BLaER1 treated with 17β-estradiol and CSF1 and Interleukin-3, amounts not matched to agents 10 nM and 100 nM (cell line): ENCODE results near the gene FAM186B.

Experiments used
- H3K27ac ChIP-seq, 11 experiments: shearing (Covaris generic); formaldehyde crosslinking; 2 replicates each; pipeline ENCODE4 v1.8.1; 2022
- H3K27me3 ChIP-seq, 11 experiments: shearing (Covaris generic); formaldehyde crosslinking; 2 replicates each; pipeline ENCODE4 v1.8.1; 2022
- H3K36me3 ChIP-seq, 11 experiments: shearing (Covaris generic); formaldehyde crosslinking; 2 replicates each; pipeline ENCODE4 v1.8.1; 2022
- H3K4me1 ChIP-seq, 10 experiments: shearing (Covaris generic); formaldehyde crosslinking; 2 replicates each; pipeline ENCODE4 v1.8.1; 2022
- H3K4me2 ChIP-seq, 11 experiments: shearing (Covaris generic); formaldehyde crosslinking; 2 replicates each; pipeline ENCODE4 v1.8.1; 2022
- H3K4me3 ChIP-seq, 10 experiments: shearing (Covaris generic); formaldehyde crosslinking; 2 replicates each; pipeline ENCODE4 v1.8.1; 2022
- H3K9ac ChIP-seq, 11 experiments: shearing (Covaris generic); formaldehyde crosslinking; 2 replicates each; pipeline ENCODE4 v1.8.1; 2022
- H3K9me3 ChIP-seq, 11 experiments: shearing (Covaris generic); formaldehyde crosslinking; replicated peaks in 1 of 11; 2 replicates each; pipeline ENCODE4 v1.8.1; 2022
- H4K20me1 ChIP-seq, 11 experiments: shearing (Covaris generic); formaldehyde crosslinking; 2 replicates each; pipeline ENCODE4 v1.8.1; 2022
- Cebpa-rat ChIP-seq, 11 experiments: shearing (Covaris generic); IDR thresholded peaks; 2 replicates each; pipeline ENCODE4 v1.8.1; 2022

The FAM186B gene

DNA sequence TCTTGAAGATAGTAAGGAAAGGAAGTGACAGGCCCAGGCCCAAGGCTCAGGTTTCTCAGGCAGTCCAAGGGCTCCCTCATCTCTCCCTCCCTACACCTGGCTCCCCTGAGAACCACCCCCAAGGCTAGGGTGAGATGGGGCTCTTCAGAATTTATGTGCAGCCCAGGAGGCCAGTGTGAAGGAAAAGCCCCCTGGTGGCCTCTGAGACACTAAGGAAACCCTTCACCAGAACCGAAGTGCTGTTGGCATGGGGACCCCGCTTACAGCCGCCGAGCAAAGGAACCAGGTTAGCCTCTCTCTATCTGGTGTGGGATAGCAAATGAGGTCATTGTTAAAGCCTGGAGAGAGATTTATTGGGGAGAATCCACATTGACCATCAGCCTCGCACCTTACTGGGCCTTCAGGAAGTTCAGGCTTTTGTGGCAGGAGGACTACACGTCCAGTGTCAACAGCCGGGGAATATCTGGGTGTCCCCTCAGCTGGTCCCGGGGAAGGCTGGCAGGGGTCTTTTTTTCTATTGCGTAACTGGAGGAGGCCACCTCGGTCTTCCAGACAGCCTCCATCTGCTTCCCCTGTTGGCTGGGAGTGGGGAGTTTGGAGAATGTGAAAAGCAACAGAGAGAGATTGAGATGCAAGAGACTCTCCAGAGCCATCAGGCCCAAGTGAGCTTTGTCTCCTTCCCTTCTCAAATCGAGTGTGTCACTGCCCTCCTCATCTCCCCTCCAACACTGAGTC lies 18.1 kb downstream of the FAM186B start:
- H3K27ac ChIP-seq, result no peak overlapping the region

DNA sequence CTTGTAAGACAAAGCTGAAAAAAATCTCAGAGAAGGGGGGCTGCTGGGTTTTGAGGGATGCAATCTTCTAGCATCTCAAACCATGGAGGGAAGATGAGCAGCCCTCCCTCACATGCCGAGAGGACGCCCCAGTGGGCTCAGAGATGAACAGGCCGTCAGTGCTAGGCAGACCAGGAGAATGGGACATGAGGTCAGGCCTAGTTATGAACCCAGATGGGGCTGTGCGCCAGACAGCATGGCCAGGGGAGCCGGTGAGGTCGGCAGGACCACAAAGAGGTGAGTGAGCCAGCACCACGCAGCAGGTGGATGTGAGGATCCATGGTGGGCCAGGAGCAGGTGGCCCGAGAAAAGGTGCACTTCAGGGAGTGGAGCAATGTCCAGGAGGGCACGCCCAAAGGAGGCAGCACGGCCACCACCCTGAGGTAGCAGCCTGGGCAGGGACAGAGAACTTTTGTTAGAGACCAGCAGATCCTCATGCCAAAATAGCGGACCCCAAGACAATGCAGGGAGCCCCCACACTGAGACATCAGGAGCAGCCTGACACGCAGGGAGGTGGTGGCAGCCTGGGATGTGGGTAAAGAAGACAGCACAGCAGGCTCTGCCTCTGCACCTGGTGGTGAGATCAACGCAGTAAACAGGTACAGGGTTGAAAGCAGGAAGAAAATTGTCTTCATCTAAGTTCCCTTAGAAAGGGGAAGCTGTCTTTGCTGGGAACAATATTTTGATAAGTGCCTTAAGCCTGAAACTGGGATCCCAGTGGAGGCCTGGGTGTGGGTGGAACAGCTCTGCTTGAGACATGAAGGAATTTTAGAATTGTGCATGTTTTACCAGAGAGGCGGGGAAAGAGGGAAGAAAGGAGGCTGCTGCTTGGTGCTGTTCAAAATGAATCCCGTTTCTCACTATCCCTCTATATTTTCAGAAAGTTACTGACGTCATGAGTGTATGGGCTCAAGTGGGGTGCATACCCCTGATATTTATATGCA lies 19.7 kb downstream of the FAM186B start:
- Histone ChIP-seq H3K36me3 (peaks cover 0 to 48% (median 30%) of the 10 kb centered on the region in 11 experiments; a peak in 18 of 22 replicates), H3K4me3 (no peak overlapping the region), H3K9ac (peak overlapping the region in 1 of 11 experiments; percentile 64; a peak in 1 of 22 replicates), H3K9me3 (peaks cover 0 to 6% (median 3%) of the 10 kb centered on the region in 11 experiments; a peak in 12 of 22 replicates), H3K27ac (peak overlapping the region in 3 of 11 experiments; percentile 62 to 69 (median 67); a peak in 4 of 22 replicates), H3K27me3 (no peaks in the 10 kb centered on the region), H3K4me1 (peaks cover 36 to 57% (median 51%) of the 10 kb centered on the region in 10 experiments), H4K20me1 (peaks cover 0 to 24% (median 5%) of the 10 kb centered on the region in 11 experiments; a peak in 18 of 22 replicates), H3K4me2 (peak overlapping the region in 10 of 11 experiments; percentile 13 to 91 (median 83); a peak in 16 of 22 replicates)
- no peak for TF ChIP-seq Cebpa-rat (IDR thresholded peaks at IDR 0.05)

More for the DNA sequence above, 18.1 kb downstream of the FAM186B start:
- Histone ChIP-seq H3K4me1 (peaks cover 35 to 43% (median 40%) of the 10 kb centered on the region in 10 experiments), H3K4me2 (no peak overlapping the region), H3K36me3 (peaks cover 8 to 59% (median 38%) of the 10 kb centered on the region in 11 experiments; a peak in 21 of 22 replicates), H3K4me3 (no peak overlapping the region), H3K9ac (no peak overlapping the region), H4K20me1 (peaks cover 0 to 8% (median 0%) of the 10 kb centered on the region in 11 experiments; a peak in 4 of 22 replicates), H3K27me3 (no peaks in the 10 kb centered on the region), H3K9me3 (peaks cover 7 to 21% (median 19%) of the 10 kb centered on the region in 11 experiments)
- peak in 3 of 11 experiments; percentile 18 to 61 (median 20); a peak in 2 of 22 replicates for TF ChIP-seq Cebpa-rat (IDR thresholded peaks at IDR 0.05)

DNA sequence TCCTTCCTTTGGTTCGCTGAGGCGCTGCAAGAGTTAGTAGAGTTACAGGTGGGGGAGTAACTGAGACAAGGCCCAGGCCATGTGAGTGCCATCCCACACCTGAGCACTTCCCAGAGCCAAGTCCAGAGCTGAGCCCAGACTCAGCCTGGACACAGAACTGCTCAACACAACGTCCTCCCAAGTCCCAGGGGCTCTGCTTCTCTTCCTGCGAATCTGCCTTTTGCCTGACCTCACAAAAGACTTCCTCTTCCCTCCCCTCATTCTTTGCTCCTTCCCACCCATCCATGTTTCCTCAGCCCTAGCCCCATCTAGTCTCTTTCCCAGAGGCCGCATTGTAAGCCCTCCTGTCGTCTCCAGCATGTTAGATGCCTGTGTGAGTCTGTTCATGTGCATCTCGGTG lies 20.8 kb downstream of the FAM186B start:
- no peaks in the 10 kb centered on the region for H3K9me3 ChIP-seq
- no peaks in the 10 kb centered on the region for H3K27me3 ChIP-seq
- H3K4me1 ChIP-seq, result peaks cover 41 to 66% (median 58%) of the 10 kb centered on the region in 10 experiments
- peak overlapping the region in 9 of 11 experiments; percentile 49 to 72 (median 68); a peak in 18 of 22 replicates for H3K27ac ChIP-seq
- H3K36me3 ChIP-seq, result peaks cover 0 to 43% (median 23%) of the 10 kb centered on the region in 11 experiments; a peak in 17 of 22 replicates
- peak overlapping the region; percentile 77 to 91 (median 84) for H3K4me2 ChIP-seq
- peak overlapping the region in 3 of 10 experiments; percentile 11 to 43 (median 17); a peak in 6 of 20 replicates for H3K4me3 ChIP-seq
- H4K20me1 ChIP-seq, result peaks cover 0 to 35% (median 16%) of the 10 kb centered on the region in 11 experiments; a peak in 19 of 22 replicates
- TF ChIP-seq Cebpa-rat (IDR thresholded peaks at IDR 0.05), result no peak
- H3K9ac ChIP-seq, result peak overlapping the region; percentile 5 to 71 (median 62); a peak in 19 of 22 replicates

DNA sequence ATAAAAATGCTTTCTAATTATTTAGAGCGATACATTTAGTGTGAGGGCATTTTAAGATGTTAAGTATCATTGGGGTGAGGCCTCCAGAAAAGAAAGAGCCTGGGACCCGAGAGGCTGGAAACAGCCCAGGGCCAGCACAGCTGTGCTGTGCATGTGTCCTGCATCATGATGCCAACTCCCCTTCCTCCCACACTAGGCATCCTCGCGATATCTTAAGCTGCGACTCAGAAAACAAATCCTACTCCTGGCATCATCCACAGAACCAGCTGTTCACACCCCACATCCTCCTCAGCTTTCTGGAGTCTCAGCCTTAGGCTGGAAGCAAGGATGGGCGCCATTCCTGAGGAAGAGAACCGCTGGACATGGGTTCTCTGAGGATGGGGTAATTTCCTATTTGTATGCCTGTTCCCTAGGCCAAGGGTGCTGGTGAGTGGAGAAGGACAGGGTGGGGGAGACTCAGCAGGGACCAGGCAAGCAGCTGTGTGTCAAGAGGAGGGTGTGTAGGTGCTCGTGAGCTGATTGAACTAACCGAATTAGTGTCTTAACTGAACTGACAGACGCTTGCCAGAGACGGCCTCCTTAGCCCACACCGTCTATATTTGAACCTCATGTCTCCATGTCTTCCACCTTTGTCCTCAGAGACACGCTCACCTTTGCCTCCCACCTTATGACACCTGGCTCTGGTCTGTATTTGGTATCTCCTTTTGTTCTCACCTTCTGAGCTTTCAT lies 21.9 kb downstream of the FAM186B start:
- H4K20me1 ChIP-seq, result peaks cover 0 to 39% (median 21%) of the 10 kb centered on the region in 11 experiments; a peak in 19 of 22 replicates
- H3K9ac ChIP-seq, result peak overlapping the region in 2 of 11 experiments; percentile 63 to 71; a peak in 1 of 22 replicates
- no peaks in the 10 kb centered on the region for H3K9me3 ChIP-seq
- no peaks in the 10 kb centered on the region for H3K27me3 ChIP-seq
- H3K4me2 ChIP-seq, result peak overlapping the region in 10 of 11 experiments; percentile 77 to 91 (median 84); a peak in 18 of 22 replicates
- peak overlapping the region in 2 of 11 experiments; percentile 60 to 68; a peak in 2 of 22 replicates for H3K27ac ChIP-seq
- TF ChIP-seq Cebpa-rat (IDR thresholded peaks at IDR 0.05), result no peak
- H3K4me1 ChIP-seq, result peaks cover 33 to 59% (median 50%) of the 10 kb centered on the region in 10 experiments
- H3K36me3 ChIP-seq, result peaks cover 0 to 37% (median 20%) of the 10 kb centered on the region in 11 experiments; a peak in 16 of 22 replicates
- H3K4me3 ChIP-seq, result no peak overlapping the region

DNA sequence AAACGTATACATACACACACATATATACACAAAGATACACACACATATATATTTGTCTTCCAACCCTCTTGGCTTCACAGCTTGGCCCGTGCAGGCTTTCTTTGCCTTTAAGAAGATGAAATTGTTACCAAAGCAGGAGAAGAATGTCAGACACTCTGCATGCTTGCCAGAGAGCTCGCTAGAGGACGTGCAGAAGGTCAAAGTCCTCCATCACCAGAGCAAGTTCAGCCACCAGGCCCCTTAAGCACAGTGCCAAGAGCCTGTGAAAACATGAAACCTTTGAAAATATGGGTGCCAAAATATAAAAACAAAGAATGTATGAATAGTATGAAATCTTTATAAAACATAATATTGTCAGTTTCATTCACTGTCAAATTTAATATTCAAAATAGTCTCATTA lies 22.6 kb downstream of the FAM186B start:
- Histone ChIP-seq H3K27me3 (no peaks in the 10 kb centered on the region), H4K20me1 (peaks cover 0 to 46% (median 28%) of the 10 kb centered on the region in 11 experiments; a peak in 19 of 22 replicates), H3K36me3 (peaks cover 0 to 37% (median 16%) of the 10 kb centered on the region in 11 experiments; a peak in 16 of 22 replicates), H3K4me1 (peaks cover 28 to 54% (median 46%) of the 10 kb centered on the region in 10 experiments), H3K4me2 (no peak overlapping the region), H3K9ac (no peak overlapping the region), H3K9me3 (no peaks in the 10 kb centered on the region), H3K27ac (no peak overlapping the region), H3K4me3 (no peak overlapping the region)
- no peak for TF ChIP-seq Cebpa-rat (IDR thresholded peaks at IDR 0.05)

DNA sequence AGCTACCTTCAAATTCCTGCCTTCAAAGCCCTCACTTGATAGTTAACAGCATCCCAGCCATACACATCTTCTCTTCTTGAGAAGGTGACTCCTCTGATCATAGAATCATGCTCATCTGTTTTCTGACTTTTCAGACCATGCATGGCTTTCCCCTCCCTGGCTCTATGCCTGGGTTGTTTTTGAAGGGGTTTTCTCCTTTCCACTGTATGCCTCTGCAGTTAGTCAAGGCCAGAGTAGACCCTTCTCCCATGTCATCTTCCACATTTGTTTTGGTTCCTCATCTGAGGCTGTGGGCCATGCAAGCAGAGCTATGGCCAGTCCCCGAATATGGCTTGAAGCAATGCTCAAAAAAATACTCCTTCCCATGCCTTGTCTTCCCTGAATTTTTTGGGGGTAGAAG lies 23.2 kb downstream of the FAM186B start:
- Histone ChIP-seq H4K20me1 (peaks cover 0 to 53% (median 31%) of the 10 kb centered on the region in 11 experiments; a peak in 19 of 22 replicates), H3K9ac (no peak overlapping the region), H3K36me3 (peaks cover 0 to 37% (median 14%) of the 10 kb centered on the region in 11 experiments; a peak in 17 of 22 replicates), H3K4me3 (no peak overlapping the region), H3K4me1 (peaks cover 28 to 54% (median 46%) of the 10 kb centered on the region in 10 experiments), H3K27me3 (no peaks in the 10 kb centered on the region), H3K9me3 (no peaks in the 10 kb centered on the region), H3K4me2 (peak overlapping the region in 4 of 11 experiments; percentile 34 to 62 (median 38); a peak in 4 of 22 replicates), H3K27ac (no peak overlapping the region)
- TF ChIP-seq Cebpa-rat (IDR thresholded peaks at IDR 0.05), result no peak

DNA sequence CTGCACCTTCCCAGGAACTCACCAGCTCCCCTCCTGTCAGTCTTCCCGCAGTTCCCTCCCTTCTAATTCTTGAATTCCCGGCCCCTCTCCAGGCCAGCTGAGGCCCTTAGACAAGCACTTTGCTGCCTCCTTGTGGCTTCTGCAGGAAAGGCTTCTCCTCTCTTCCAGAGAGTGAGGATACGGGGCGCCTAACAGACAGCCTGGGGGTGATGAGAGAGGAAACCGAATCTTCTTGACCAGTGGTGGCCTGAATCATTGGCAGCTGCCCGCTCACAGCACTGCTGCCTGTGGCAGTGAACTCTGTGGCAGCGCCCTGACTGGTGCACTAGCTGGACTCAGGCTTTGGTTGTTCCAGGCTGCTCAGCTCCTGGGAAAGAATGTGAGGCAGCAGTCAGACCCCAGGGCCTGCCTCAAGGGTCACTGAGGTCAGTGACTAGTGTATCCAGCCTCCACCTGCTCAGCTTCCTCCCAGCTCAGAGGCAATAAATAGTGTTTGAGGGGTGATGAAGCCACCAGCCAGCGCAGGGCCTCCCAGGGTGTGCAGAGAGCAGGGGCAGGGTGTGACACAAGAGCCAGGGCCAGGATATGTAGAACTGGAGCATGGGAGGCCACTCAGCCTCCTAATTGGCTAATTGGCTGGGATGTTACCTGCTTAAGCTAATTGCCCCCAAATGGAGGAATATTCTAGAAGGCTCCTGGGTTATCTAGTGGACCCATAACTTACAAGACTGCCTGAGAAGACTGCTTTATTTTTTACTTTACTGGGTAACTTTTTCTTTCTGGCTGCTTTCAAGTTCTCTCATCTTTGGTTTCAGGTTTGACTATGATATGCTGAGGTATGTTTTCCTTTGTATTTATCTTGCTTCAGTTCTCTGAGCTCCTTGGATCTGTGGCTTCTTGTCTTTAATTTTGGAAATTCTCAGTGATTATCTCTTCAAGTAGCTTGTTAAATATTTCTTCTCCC lies 24.6 kb downstream of the FAM186B start:
- Histone ChIP-seq H3K4me1 (peaks cover 21 to 52% (median 45%) of the 10 kb centered on the region in 10 experiments), H3K4me3 (no peak overlapping the region), H3K36me3 (peaks cover 0 to 38% (median 20%) of the 10 kb centered on the region in 11 experiments; a peak in 15 of 22 replicates), H3K9me3 (no peaks in the 10 kb centered on the region), H3K9ac (peak overlapping the region in 8 of 11 experiments; percentile 4 to 55 (median 20); a peak in 4 of 22 replicates), H3K27me3 (no peaks in the 10 kb centered on the region), H4K20me1 (peaks cover 0 to 60% (median 34%) of the 10 kb centered on the region in 11 experiments; a peak in 19 of 22 replicates), H3K27ac (no peak overlapping the region), H3K4me2 (peak overlapping the region; percentile 21 to 69 (median 34); a peak in 18 of 22 replicates)
- no peak for TF ChIP-seq Cebpa-rat (IDR thresholded peaks at IDR 0.05)
